Heart left ventricle (tissue), 16 donors: Measurements from ENCODE around the gene PTPRD. TPM values are rescaled to one million over a fixed set of nuclear protein-coding genes. Genes with fewer than 3 reads are reported as not detected.

Source experiments
- ATAC-seq, 4 donors: fragments of 200-7000 bp; cut with Tn5 transposase; one replicate each; pipeline ENCODE4 v1.9.1; 2020 to 2022; ENCODE audit warnings: moderate library complexity in 4 of 4, mild to moderate bottlenecking in 3 of 4, moderate number of reproducible peaks in 1 of 4
- DNase-seq, 5 donors: peaks; one replicate each; pipeline ENCODE4 v3.0.0-alpha.2; 2020
- H3K27ac ChIP-seq, 12 donors: fragments of 200-600 bp; sonication (generic) in 4 of 12; one replicate each; pipeline versions ENCODE4 v1.5.0 to v1.8.0; 2016 to 2022; ENCODE audit warnings: mild to moderate bottlenecking in 2 of 12
- H3K27me3 ChIP-seq, 9 donors: fragments of 200-600 bp; sonication (generic) in 2 of 9; one replicate each; pipeline versions ENCODE4 v1.5.1 to v1.8.0; 2016 to 2022; ENCODE audit warnings: mild to moderate bottlenecking in 3 of 9
- H3K36me3 ChIP-seq, 9 donors: fragments of 200-600 bp; sonication (generic) in 2 of 9; one replicate each; pipeline versions ENCODE4 v1.5.0 to v1.8.0; 2018 to 2022; ENCODE audit warnings: mild to moderate bottlenecking in 2 of 9
- H3K4me1 ChIP-seq, 12 donors: fragments of 200-600 bp; sonication (generic) in 4 of 12; one replicate each; pipeline versions ENCODE4 v1.5.0 to v1.8.0; 2016 to 2022; ENCODE audit warnings: mild to moderate bottlenecking in 3 of 12
- H3K4me3 ChIP-seq, 12 donors: fragments of 200-600 bp; sonication (generic) in 4 of 12; one replicate each; pipeline versions ENCODE4 v1.5.0 to v1.8.0; 2017 to 2022; ENCODE audit warnings: mild to moderate bottlenecking in 9 of 12, moderate library complexity in 4 of 12
- H3K9me3 ChIP-seq, 12 donors: fragments of 200-600 bp; sonication (generic) in 4 of 12; one replicate each; pipeline versions ENCODE4 v1.5.0 to v1.8.0; 2016 to 2022; ENCODE audit warnings: mild to moderate bottlenecking in 1 of 12
- POLR2A ChIP-seq, 2 donors: fragments of 450-650 bp; IDR thresholded peaks; one replicate each; pipeline ENCODE4 v1.6.1; 2017; ENCODE audit warnings: antibody characterized with exemption in 2 of 2, mild to moderate bottlenecking in 2 of 2, moderate library complexity in 2 of 2
- WGBS, 4 donors: extraction: QIAGEN DNeasy Blood & Tissue Kit in 2 of 4; methylation state at CpG; one replicate each; pipeline versions ENCODE4 v1.1.5 to v1.1.7; 2013 to 2018; 5-methylcytosine and 5-hydroxymethylcytosine counted together
- intact Hi-C, 10 donors: fragments of 100-400 bp; cut with DNase I; formaldehyde crosslinking; loops; one replicate each; pipeline versions ENCODE4 v1.11.1 to v1.14.2; 2022
- polyA plus RNA-seq, 2 donors: library from polyadenylated mRNA; stranded (reverse); fragments of 200-250 nt; gene quantifications; one replicate each; pipeline ENCODE4 v1.2.3, GENCODE V29; 2013
- total RNA-seq, 9 donors: library from RNA; depleted of rRNA in 2 of 9; stranded (reverse); fragments of >200 nt in 2 of 9; fragmentation: NEBNext Ultra II Directional in 3 of 9; extraction: Animal tissue kit (Norgen Biotek cat#: 25700) in 3 of 9; gene quantifications; one replicate each; pipeline versions ENCODE4 v1.1.0 to v1.2.4, GENCODE V29; 2016 to 2023
- TF ChIP-seq, protein P1 (sequence below), 12 donors: fragments of 200-600 bp; sonication (generic) in 4 of 12; IDR thresholded peaks; one replicate each; pipeline versions ENCODE4 v1.5.0 to v1.8.0; 2018 to 2022; ENCODE audit warnings: antibody characterized with exemption in 12 of 12, mild to moderate bottlenecking in 5 of 12
- donor health status: ischemic (EF 13 %, LVEDD 7.1; RV severe dilation, severe dysfunction).
- donor health status: healthy with polysubstance abuse.
- donor health status: DM: no; HTN: yes; CAD: no.
- donor health status: DM: no; HTN: no; CAD: no.
- donor health status: ischemic (EF 25% LVEDD 6.9; RV normal size, moderate dysfunction).
- donor health status: ischemic (EF 25% LVEDD 5.7; RV mildly dilated, moderate dysfunction).
- donor health status: healthy.
- donor health status: DM: yes; HTN: yes; CAD: no.
- donor health status: ischemic (EF 35%, LVEDD 5.7; RV mildly dilated, moderate dysfunction).
- donor health status: nonischemic (EF 11% LVEDD 7.7; RV severe dilation, severe dysfunction).
- donor health status: DM: yes; HTN: yes; CAD: no.
- donor health status: PGD.
- donor health status: ischemic (EF 29% LVEDD 5.4; RV normal size, mild dysfunction).
- donor health status: nonischemic (EF 23%, LVEDD 6.1; RV moderate dilation, normal function).

The PTPRD gene
- total and polyA plus RNA-seq, 11 donors = 1.4 to 25.3 (median 15.1) TPM

DNA sequence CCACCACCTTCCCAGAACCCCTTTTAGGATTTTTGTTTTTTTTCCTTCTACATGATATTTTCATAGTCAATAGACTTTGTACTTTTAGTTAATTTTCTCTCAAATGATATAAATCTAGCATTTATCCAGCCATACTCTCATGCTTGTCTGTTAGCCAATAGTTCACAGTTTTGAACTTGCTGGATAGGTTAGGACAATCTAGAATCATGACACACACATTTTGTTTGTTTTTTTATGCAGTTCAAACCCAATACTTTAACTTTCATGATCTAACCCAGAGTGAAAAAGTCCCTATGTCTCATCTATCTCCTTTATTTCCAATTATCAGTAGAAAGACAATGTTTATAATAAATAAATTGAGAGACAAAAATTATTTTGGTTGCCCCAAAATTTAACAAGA is 2303.5 kb downstream of the PTPRD start:
- no peak for ATAC-seq
- Histone ChIP-seq H3K9me3 (peaks cover 0 to 43% (median 9%) of the 10 kb centered on the region in 12 donors), H3K4me3 (no peak overlapping the region), H3K27me3 (no peaks in the 10 kb centered on the region), H3K4me1 (no peaks in the 10 kb centered on the region), H3K36me3 (no peaks in the 10 kb centered on the region), H3K27ac (no peak overlapping the region)
- no peak for DNase-seq
- no peak for TF ChIP-seq POLR2A (IDR thresholded peaks at IDR 0.05)
- TF ChIP-seq, protein P1, sequence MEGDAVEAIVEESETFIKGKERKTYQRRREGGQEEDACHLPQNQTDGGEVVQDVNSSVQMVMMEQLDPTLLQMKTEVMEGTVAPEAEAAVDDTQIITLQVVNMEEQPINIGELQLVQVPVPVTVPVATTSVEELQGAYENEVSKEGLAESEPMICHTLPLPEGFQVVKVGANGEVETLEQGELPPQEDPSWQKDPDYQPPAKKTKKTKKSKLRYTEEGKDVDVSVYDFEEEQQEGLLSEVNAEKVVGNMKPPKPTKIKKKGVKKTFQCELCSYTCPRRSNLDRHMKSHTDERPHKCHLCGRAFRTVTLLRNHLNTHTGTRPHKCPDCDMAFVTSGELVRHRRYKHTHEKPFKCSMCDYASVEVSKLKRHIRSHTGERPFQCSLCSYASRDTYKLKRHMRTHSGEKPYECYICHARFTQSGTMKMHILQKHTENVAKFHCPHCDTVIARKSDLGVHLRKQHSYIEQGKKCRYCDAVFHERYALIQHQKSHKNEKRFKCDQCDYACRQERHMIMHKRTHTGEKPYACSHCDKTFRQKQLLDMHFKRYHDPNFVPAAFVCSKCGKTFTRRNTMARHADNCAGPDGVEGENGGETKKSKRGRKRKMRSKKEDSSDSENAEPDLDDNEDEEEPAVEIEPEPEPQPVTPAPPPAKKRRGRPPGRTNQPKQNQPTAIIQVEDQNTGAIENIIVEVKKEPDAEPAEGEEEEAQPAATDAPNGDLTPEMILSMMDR (IDR thresholded peaks at IDR 0.05) = no peak
- intact Hi-C loops = no loop called here

DNA sequence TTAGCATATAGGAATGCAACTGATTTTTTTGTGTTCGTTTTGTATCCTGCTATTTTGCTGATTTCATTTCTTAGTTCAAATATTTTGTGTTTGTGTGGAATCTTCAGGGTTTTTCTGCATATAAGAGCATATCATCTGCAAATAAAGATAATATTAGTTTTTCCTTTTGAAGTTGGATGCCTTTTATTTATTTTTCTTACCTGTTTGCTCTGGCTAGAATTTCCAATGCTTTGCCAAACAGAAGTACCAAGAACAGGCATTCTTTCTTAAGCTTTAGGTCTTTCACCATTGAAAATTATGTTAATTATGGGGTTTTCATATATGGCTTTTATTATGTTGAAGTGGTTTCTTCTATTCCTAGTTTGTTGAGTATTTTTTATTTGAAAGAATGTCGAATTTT is 2308.1 kb downstream of the PTPRD start:
- no peak overlapping the region for H3K27ac ChIP-seq
- ATAC-seq (no peak), DNase-seq (no peak)
- intact Hi-C loops = no loop called here
- H3K4me1 ChIP-seq = no peaks in the 10 kb centered on the region
- 48 to 69% (median 61%) methylated on average over 2 of the region's 2 CpGs for WGBS, 4 donors
- TF ChIP-seq, protein P1 (IDR thresholded peaks at IDR 0.05) = no peak
- H3K27me3 ChIP-seq = no peaks in the 10 kb centered on the region
- H3K9me3 ChIP-seq = peaks cover 0 to 39% (median 9%) of the 10 kb centered on the region in 12 donors
- H3K4me3 ChIP-seq = no peak overlapping the region
- no peaks in the 10 kb centered on the region for H3K36me3 ChIP-seq

GRCh38 chr9:8301296-8301695 is 2311.5 kb downstream of the PTPRD start:
- Histone ChIP-seq H3K36me3 (no peaks in the 10 kb centered on the region), H3K27ac (no peak overlapping the region), H3K9me3 (peaks cover 0 to 18% (median 5%) of the 10 kb centered on the region in 12 donors), H3K4me3 (no peak overlapping the region), H3K27me3 (no peaks in the 10 kb centered on the region), H3K4me1 (no peaks in the 10 kb centered on the region)
- no peak for ATAC-seq
- TF ChIP-seq, protein P1 (IDR thresholded peaks at IDR 0.05) = no peak
- no peak for TF ChIP-seq POLR2A (IDR thresholded peaks at IDR 0.05)
- intact Hi-C loops = no loop called here
- 75 to 85% (median 80%) methylated on average over 3 of the region's 3 CpGs for WGBS, 4 donors
- no peak for DNase-seq

DNA sequence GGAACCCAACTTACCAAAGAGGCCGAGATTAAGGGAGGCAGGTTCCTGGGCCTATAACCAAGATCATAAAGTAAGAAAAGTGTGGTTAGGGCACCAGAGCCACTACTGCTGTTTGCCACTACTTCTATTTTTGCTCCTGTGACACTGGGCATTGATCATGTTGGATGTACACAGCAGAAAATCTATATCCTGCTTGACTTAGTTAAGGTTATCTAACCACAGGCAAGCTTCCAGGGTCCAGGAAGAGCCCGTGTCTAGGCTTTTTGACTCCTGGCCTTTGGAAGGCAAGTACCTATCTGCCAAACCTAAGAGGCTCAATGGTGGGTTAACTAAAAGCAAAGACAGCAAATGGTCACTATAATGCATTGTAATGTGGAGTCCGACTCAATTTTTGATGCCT is 2315.8 kb downstream of the PTPRD start:
- 82 to 91% (median 86%) methylated on average over 3 of the region's 3 CpGs for WGBS, 4 donors
- Histone ChIP-seq H3K4me1 (no peaks in the 10 kb centered on the region), H3K4me3 (no peak overlapping the region), H3K9me3 (no peaks in the 10 kb centered on the region), H3K36me3 (no peaks in the 10 kb centered on the region), H3K27me3 (no peaks in the 10 kb centered on the region), H3K27ac (no peak overlapping the region)
- ATAC-seq (no peak), DNase-seq (no peak)
- intact Hi-C loops = no loop called here
- no peak for TF ChIP-seq POLR2A (IDR thresholded peaks at IDR 0.05)
- TF ChIP-seq, protein P1 (IDR thresholded peaks at IDR 0.05) = no peak
